Effector CD4-positive, alpha-beta T cell (primary cell): Measurements from ENCODE around the gene SAMD4A.

Source experiments
- DNase-seq: peaks from one replicate; pipeline ENCODE4 v3.0.0-alpha.2; 2020

Gene SAMD4A

GRCh38 chr14:54807881-54808280 is 241.0 kb downstream of the SAMD4A start:
- no peak for DNase-seq

- DNase-seq, result no peak
These were observed 241.6 kb downstream of the SAMD4A start for GRCh38 chr14:54808326-54809161.

- DNase-seq, result no peak
These were observed 242.8 kb downstream of the SAMD4A start for GRCh38 chr14:54809767-54810166.

GRCh38 chr14:54812617-54813016 is 245.7 kb downstream of the SAMD4A start:
- no peak for DNase-seq

GRCh38 chr14:54813081-54813480 is 246.2 kb downstream of the SAMD4A start:
- no peak for DNase-seq

GRCh38 chr14:54814076-54814475 is 247.1 kb downstream of the SAMD4A start:
- no peak for DNase-seq

GRCh38 chr14:54815016-54815415 is 248.1 kb downstream of the SAMD4A start:
- DNase-seq, result no peak

- DNase-seq, result no peak
These were observed 248.6 kb downstream of the SAMD4A start for GRCh38 chr14:54815515-54815914.

- DNase-seq, result no peak
These were observed 249.5 kb downstream of the SAMD4A start for GRCh38 chr14:54816450-54816849.

GRCh38 chr14:54817506-54817905 is 250.6 kb downstream of the SAMD4A start:
- no peak for DNase-seq

- no peak for DNase-seq
These were observed 251.5 kb downstream of the SAMD4A start for GRCh38 chr14:54818201-54819133.

- DNase-seq, result no peak
These were observed 255.8 kb downstream of the SAMD4A start for GRCh38 chr14:54822685-54823084.

GRCh38 chr14:54823757-54824549 is 257.0 kb downstream of the SAMD4A start:
- no peak for DNase-seq

- no peak for DNase-seq
These were observed 261.1 kb downstream of the SAMD4A start for GRCh38 chr14:54828037-54828436.

GRCh38 chr14:54829486-54830224 is 262.7 kb downstream of the SAMD4A start:
- DNase-seq, result no peak

GRCh38 chr14:54830650-54831049 is 263.7 kb downstream of the SAMD4A start:
- DNase-seq, result no peak

GRCh38 chr14:54834081-54834480 is 267.2 kb downstream of the SAMD4A start:
- no peak for DNase-seq

- DNase-seq, result no peak
These were observed 267.8 kb downstream of the SAMD4A start for GRCh38 chr14:54834727-54835126.

GRCh38 chr14:54836231-54836630 is 269.3 kb downstream of the SAMD4A start:
- no peak for DNase-seq

- DNase-seq, result no peak
These were observed 270.7 kb downstream of the SAMD4A start for GRCh38 chr14:54837508-54838149.

GRCh38 chr14:54838931-54839512 is 272.1 kb downstream of the SAMD4A start:
- no peak for DNase-seq
